H9 (cell line): ENCODE results near the gene MRTFA. TPM values are rescaled to one million over a fixed set of nuclear protein-coding genes. Genes with fewer than 3 reads are reported as not detected.

ENCODE experiments used
- DNase-seq: peaks from one replicate; pipeline ENCODE4 v3.0.0-alpha.2; 2017
- H2AFZ ChIP-seq: one replicate; pipeline ENCODE4 v1.6.1; 2013; ENCODE audit warnings: mild to moderate bottlenecking, low read length, control low read depth, moderate library complexity
- H2AK5ac ChIP-seq: 2 replicates; pipeline ENCODE4 v1.6.1; 2013; ENCODE audit warnings: low read length, control low read depth, mixed read lengths; ENCODE audit not compliant: insufficient read length
- H2BK120ac ChIP-seq: one replicate; pipeline ENCODE4 v1.6.1; 2013; ENCODE audit warnings: low read depth, mild to moderate bottlenecking, low read length, control low read depth, inconsistent platforms; ENCODE audit not compliant: poor library complexity, severe bottlenecking
- H2BK12ac ChIP-seq: 2 replicates; pipeline ENCODE4 v1.6.1; 2013; ENCODE audit warnings: low read length, control low read depth, mixed read lengths, low read depth; ENCODE audit not compliant: insufficient read length
- H2BK15ac ChIP-seq: 2 replicates; pipeline ENCODE4 v1.6.1; 2013; ENCODE audit warnings: low read depth, low read length, control low read depth
- H2BK20ac ChIP-seq: one replicate; pipeline ENCODE4 v1.6.1; 2013; ENCODE audit warnings: low read depth, mild to moderate bottlenecking, low read length, control low read depth, inconsistent platforms; ENCODE audit not compliant: poor library complexity, severe bottlenecking
- H2BK5ac ChIP-seq: 2 replicates; pipeline ENCODE4 v1.6.1; 2013; ENCODE audit warnings: low read length, control low read depth, mixed read lengths; ENCODE audit not compliant: insufficient read length
- H3K14ac ChIP-seq: 2 replicates; pipeline ENCODE4 v1.6.1; 2013; ENCODE audit warnings: low read length, control low read depth; ENCODE audit not compliant: insufficient read depth
- H3K18ac ChIP-seq: 2 replicates; pipeline ENCODE4 v1.6.1; 2013; ENCODE audit warnings: low read depth, mild to moderate bottlenecking, mixed read lengths, low read length, control low read depth; ENCODE audit not compliant: insufficient read length
- H3K23ac ChIP-seq: 2 replicates; pipeline ENCODE4 v1.6.1; 2013; ENCODE audit warnings: low read length, control low read depth, mixed read lengths, low read depth; ENCODE audit not compliant: insufficient read length
- H3K23me2 ChIP-seq: 2 replicates; pipeline ENCODE4 v1.6.1; 2013; ENCODE audit warnings: low read depth, mild to moderate bottlenecking, mixed read lengths, low read length, control low read depth; ENCODE audit not compliant: insufficient read length, poor library complexity, severe bottlenecking
- H3K27ac ChIP-seq: 2 replicates; pipeline ENCODE4 v1.5.1; 2013; ENCODE audit warnings: low read length, control low read depth, mixed read lengths, low read depth; ENCODE audit not compliant: insufficient read length
- H3K27me3 ChIP-seq: 2 replicates; pipeline ENCODE4 v1.6.1; 2013; ENCODE audit warnings: low read length, control low read depth, inconsistent platforms; ENCODE audit not compliant: insufficient read depth
- H3K4ac ChIP-seq: 2 replicates; pipeline ENCODE4 v1.6.1; 2013; ENCODE audit warnings: low read depth, mild to moderate bottlenecking, control low read depth, inconsistent platforms, low read length, moderate library complexity
- H3K4me1 ChIP-seq: 2 replicates; pipeline ENCODE4 v1.6.1; 2013; ENCODE audit warnings: low read length, control low read depth, inconsistent platforms; ENCODE audit not compliant: insufficient read depth
- H3K4me2 ChIP-seq: 2 replicates; pipeline ENCODE4 v1.6.1; 2013; ENCODE audit warnings: low read length, control low read depth, mixed read lengths; ENCODE audit not compliant: insufficient read length, insufficient read depth
- H3K56ac ChIP-seq: 2 replicates; pipeline ENCODE4 v1.6.1; 2013; ENCODE audit warnings: low read depth, mild to moderate bottlenecking, mixed read lengths, low read length, control low read depth; ENCODE audit not compliant: insufficient read length
- H3K79me1 ChIP-seq: 2 replicates; pipeline ENCODE4 v1.6.1; 2013; ENCODE audit warnings: low read depth, mild to moderate bottlenecking, moderate library complexity, low read length, control low read depth, inconsistent platforms; ENCODE audit not compliant: insufficient read depth, poor library complexity, severe bottlenecking
- H3K79me2 ChIP-seq: 2 replicates; pipeline ENCODE4 v1.6.1; 2013; ENCODE audit warnings: low read length, control low read depth, inconsistent platforms; ENCODE audit not compliant: insufficient read depth
- H3K9ac ChIP-seq: 2 replicates; pipeline ENCODE4 v1.6.1; 2013; ENCODE audit warnings: low read length, control low read depth, mixed read lengths; ENCODE audit not compliant: insufficient read length; ENCODE audit errors: extremely low read depth
- H3K9me3 ChIP-seq: one replicate; pipeline ENCODE4 v1.6.1; 2013; ENCODE audit warnings: low read depth, low read length, inconsistent platforms; ENCODE audit not compliant: control insufficient read depth
- H3T11ph ChIP-seq: one replicate; pipeline ENCODE4 v1.6.1; 2013; ENCODE audit warnings: mild to moderate bottlenecking, low read length, control low read depth, inconsistent platforms
- H4K20me1 ChIP-seq: one replicate; pipeline ENCODE4 v1.6.1; 2013; ENCODE audit not compliant: control insufficient read depth, insufficient read length, insufficient read depth
- H4K5ac ChIP-seq: 2 replicates; pipeline ENCODE4 v1.6.1; 2013; ENCODE audit warnings: low read depth, mild to moderate bottlenecking, mixed read lengths, low read length, control low read depth; ENCODE audit not compliant: insufficient read length
- H4K8ac ChIP-seq: replicated peaks from 2 replicates; pipeline ENCODE4 v1.6.1; 2013; ENCODE audit warnings: low read length, control low read depth, mixed read lengths, low read depth; ENCODE audit not compliant: insufficient read length
- H4K91ac ChIP-seq: 2 replicates; pipeline ENCODE4 v1.6.1; 2013; ENCODE audit warnings: low read depth, mild to moderate bottlenecking, moderate library complexity, mixed read lengths, low read length, control low read depth; ENCODE audit not compliant: insufficient read length
- H3K27ac Mint-ChIP-seq, 3 experiments: 2 replicates in 2 of 3; 3 replicates in 1 of 3; pipeline ENCODE4 v1.8.0; 2020 to 2021; ENCODE audit warnings: mixed read lengths in 3 of 3, mild to moderate bottlenecking in 1 of 3, moderate library complexity in 1 of 3
- H3K27me3 Mint-ChIP-seq: 2 replicates; pipeline ENCODE4 v1.8.0; 2021; ENCODE audit warnings: low read depth, mild to moderate bottlenecking, moderate library complexity, mixed read lengths
- H3K36me3 Mint-ChIP-seq, 3 experiments: 2 replicates in 2 of 3; 3 replicates in 1 of 3; pipeline ENCODE4 v1.8.0; 2020 to 2021; ENCODE audit warnings: low read depth in 3 of 3, mixed read lengths in 3 of 3; ENCODE audit not compliant: insufficient read depth in 1 of 3
- H3K4me1 Mint-ChIP-seq, 2 experiments: 2 replicates each; pipeline ENCODE4 v1.8.0; 2020; ENCODE audit warnings: mixed read lengths in 2 of 2
- H3K4me3 Mint-ChIP-seq, 2 experiments: 2 replicates in 1 of 2; 3 replicates in 1 of 2; pipeline ENCODE4 v1.8.0; 2020 to 2021; ENCODE audit warnings: mild to moderate bottlenecking in 2 of 2, mixed read lengths in 2 of 2, moderate library complexity in 1 of 2
- H3K9me3 Mint-ChIP-seq, 2 experiments: 2 replicates in 1 of 2; 3 replicates in 1 of 2; pipeline ENCODE4 v1.8.0; 2020; ENCODE audit warnings: mild to moderate bottlenecking in 2 of 2, mixed read lengths in 2 of 2, moderate library complexity in 1 of 2
- WGBS: extraction: QIAGEN DNeasy Blood & Tissue Kit; methylation state at CpG from one replicate; pipeline ENCODE4 v1.1.7; 2013; ENCODE audit warnings: missing lambda C conversion rate, low lambda C conversion rate, mixed read lengths; ENCODE audit not compliant: insufficient read length; ENCODE audit errors: extremely low coverage; 5-methylcytosine and 5-hydroxymethylcytosine counted together
- total RNA-seq: library from RNA; stranded (reverse); gene quantifications from 2 replicates; pipeline ENCODE4 v1.2.1, GENCODE V29; 2021
- TF ChIP-seq, protein P1 (sequence below): fragments of 200-600 bp; sonication (generic); conservative IDR thresholded peaks from 3 replicates; pipeline ENCODE4 v1.8.0; 2021; ENCODE audit warnings: antibody characterized with exemption, mild to moderate bottlenecking

MRTFA gene
- total RNA-seq, 1 experiment from 2014 or later, result 38.1 TPM

DNA sequence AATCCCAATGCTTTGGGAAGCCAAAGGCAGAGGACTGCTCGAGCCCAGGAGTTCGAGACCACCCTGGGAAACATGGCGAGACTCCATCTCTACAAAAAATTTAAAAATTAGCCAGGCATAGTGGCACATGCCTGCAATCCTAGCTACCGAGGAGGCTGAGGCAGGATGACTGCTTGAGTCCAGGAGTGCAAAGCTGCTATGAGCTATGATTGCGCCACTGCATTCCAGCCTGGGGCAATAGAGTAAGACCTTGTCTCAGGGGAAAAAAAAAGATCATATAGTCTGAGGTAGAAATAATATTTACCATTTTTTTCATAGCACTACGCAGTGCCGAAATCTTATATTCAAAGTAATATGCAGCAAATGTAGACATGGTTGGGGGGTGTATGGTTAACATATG, 47.8 kb downstream of the MRTFA start:
- Mint-ChIP-seq H3K27me3 (no peaks in the 10 kb centered on the region), H3K27ac (no peak overlapping the region)
- H3K79me2 ChIP-seq, result no peaks in the 10 kb centered on the region

More for the DNA sequence above, 47.8 kb downstream of the MRTFA start:
- Histone ChIP-seq H4K8ac (no peak overlapping the region), H3K56ac (no peak overlapping the region), H2AK5ac (no peak overlapping the region), H3K27me3 (no peaks in the 10 kb centered on the region), H2AFZ (no peak overlapping the region), H2BK20ac (no peak overlapping the region), H3K9ac (no peak overlapping the region), H3K4me1 (no peaks in the 10 kb centered on the region), H4K5ac (no peak overlapping the region), H3K14ac (no peak overlapping the region), H3K23ac (no peak overlapping the region), H3T11ph (no peak overlapping the region), H4K20me1 (no peaks in the 10 kb centered on the region), H4K91ac (no peak overlapping the region), H3K4me2 (no peak overlapping the region), H3K18ac (no peak overlapping the region), H3K27ac (no peak overlapping the region), H2BK120ac (no peak overlapping the region), H3K79me1 (peaks cover 3% of the 10 kb centered on the region), H3K9me3 (no peaks in the 10 kb centered on the region), H2BK12ac (no peak overlapping the region), H2BK5ac (no peak overlapping the region), H3K4ac (no peak overlapping the region), H2BK15ac (no peak overlapping the region), H3K23me2 (no peaks in the 10 kb centered on the region)
- DNase-seq, result no peak
- H3K9me3 Mint-ChIP-seq, result peaks cover 2 to 3% of the 10 kb centered on the region in 2 experiments; a peak in 3 of 5 replicates
- no CpG with 5 or more reads among the region's 7 CpGs for WGBS
- TF ChIP-seq, protein P1, sequence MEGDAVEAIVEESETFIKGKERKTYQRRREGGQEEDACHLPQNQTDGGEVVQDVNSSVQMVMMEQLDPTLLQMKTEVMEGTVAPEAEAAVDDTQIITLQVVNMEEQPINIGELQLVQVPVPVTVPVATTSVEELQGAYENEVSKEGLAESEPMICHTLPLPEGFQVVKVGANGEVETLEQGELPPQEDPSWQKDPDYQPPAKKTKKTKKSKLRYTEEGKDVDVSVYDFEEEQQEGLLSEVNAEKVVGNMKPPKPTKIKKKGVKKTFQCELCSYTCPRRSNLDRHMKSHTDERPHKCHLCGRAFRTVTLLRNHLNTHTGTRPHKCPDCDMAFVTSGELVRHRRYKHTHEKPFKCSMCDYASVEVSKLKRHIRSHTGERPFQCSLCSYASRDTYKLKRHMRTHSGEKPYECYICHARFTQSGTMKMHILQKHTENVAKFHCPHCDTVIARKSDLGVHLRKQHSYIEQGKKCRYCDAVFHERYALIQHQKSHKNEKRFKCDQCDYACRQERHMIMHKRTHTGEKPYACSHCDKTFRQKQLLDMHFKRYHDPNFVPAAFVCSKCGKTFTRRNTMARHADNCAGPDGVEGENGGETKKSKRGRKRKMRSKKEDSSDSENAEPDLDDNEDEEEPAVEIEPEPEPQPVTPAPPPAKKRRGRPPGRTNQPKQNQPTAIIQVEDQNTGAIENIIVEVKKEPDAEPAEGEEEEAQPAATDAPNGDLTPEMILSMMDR, result no peak
- H3K4me1 Mint-ChIP-seq, result peaks cover 2 to 4% of the 10 kb centered on the region in 2 experiments; a peak in 2 of 4 replicates
- H3K4me3 Mint-ChIP-seq, result no peak overlapping the region
- H3K36me3 Mint-ChIP-seq, result peaks cover 13 to 19% (median 16%) of the 10 kb centered on the region in 3 experiments
